Measurements from ENCODE around the gene SLC29A1.

SLC29A1 gene

GRCh38 chr6:44188819-44189218 lies 34.6 kb upstream of the SLC29A1 start:
- no peak overlapping the region for H3K4me2 ChIP-seq (ENCODE audit: insufficient read depth, low read length, poor library complexity, severe bottlenecking)
- H3K79me1 ChIP-seq (ENCODE audit: low read depth, low read length): no peaks in the 10 kb centered on the region
- H4K8ac ChIP-seq (ENCODE audit: low read depth, low read length): no peak overlapping the region
- H3K4me1 ChIP-seq (ENCODE audit: control insufficient read depth in 2 of 2, insufficient read depth in 1 of 2, low read depth in 1 of 2, low read length in 2 of 2): peaks cover 17% of the 10 kb centered on the region in 2 donors
- no peak overlapping the region for H3K14ac ChIP-seq (ENCODE audit: low read length)
- H3K4ac ChIP-seq (ENCODE audit: low read length): no peak overlapping the region
- H4K91ac ChIP-seq (ENCODE audit: low read depth, low read length, poor library complexity): no peak overlapping the region
- H2BK15ac ChIP-seq (ENCODE audit: low read length): no peak overlapping the region
- no peaks in the 10 kb centered on the region for H3K27me3 ChIP-seq (ENCODE audit: control insufficient read depth in 3 of 3, insufficient read depth in 3 of 3, low read depth in 1 of 3, low read length in 3 of 3)
- no peaks in the 10 kb centered on the region for H3K9me3 ChIP-seq (replicated peaks in 1 of 2; ENCODE audit: control insufficient read depth in 2 of 2, insufficient read depth in 1 of 2, low read depth in 1 of 2, low read length in 2 of 2)
- no CpG with 5 or more reads among the region's 2 CpGs for WGBS, 2 donors (ENCODE audit: extremely low coverage in 2 of 2, insufficient read length in 2 of 2, insufficient replicate concordance in 1 of 2)
- no peak overlapping the region for H2BK5ac ChIP-seq (ENCODE audit: low read length)
- H3K36me3 ChIP-seq (replicated peaks in 1 of 2; ENCODE audit: control insufficient read depth in 2 of 2, insufficient read depth in 2 of 2, low read length in 2 of 2): no peaks in the 10 kb centered on the region
- no peak overlapping the region for H2AK5ac ChIP-seq (ENCODE audit: low read depth, low read length)
- no peak overlapping the region for H2AFZ ChIP-seq (ENCODE audit: low read length)
- no peak overlapping the region for H2BK120ac ChIP-seq (ENCODE audit: low read depth, low read length)
- no peak overlapping the region for H3K4me3 ChIP-seq (ENCODE audit: low read length in 2 of 2)
- no peak overlapping the region for H3K18ac ChIP-seq (ENCODE audit: low read length)
- no peak overlapping the region for H3K27ac ChIP-seq (replicated peaks; ENCODE audit: low read length)
- no peak overlapping the region for H3K9ac ChIP-seq (ENCODE audit: low read depth, low read length, poor library complexity)
- H3K23ac ChIP-seq (ENCODE audit: low read depth, low read length, poor library complexity): no peak overlapping the region
- DNase-seq (ENCODE audit: low spot score): no peak
- H2BK12ac ChIP-seq (ENCODE audit: low read length): no peak overlapping the region

GRCh38 chr6:44189257-44189656 lies 34.1 kb upstream of the SLC29A1 start:
- peak overlapping the region; percentile 2 for H2BK5ac ChIP-seq (ENCODE audit: low read length)
- H3K9me3 ChIP-seq (replicated peaks in 1 of 2; ENCODE audit: control insufficient read depth in 2 of 2, insufficient read depth in 1 of 2, low read depth in 1 of 2, low read length in 2 of 2): no peaks in the 10 kb centered on the region
- no peak overlapping the region for H2AK5ac ChIP-seq (ENCODE audit: low read depth, low read length)
- H3K4me2 ChIP-seq (ENCODE audit: insufficient read depth, low read length, poor library complexity, severe bottlenecking): no peak overlapping the region
- H3K4ac ChIP-seq (ENCODE audit: low read length): no peak overlapping the region
- H3K27ac ChIP-seq (replicated peaks; ENCODE audit: low read length): no peak overlapping the region
- no peak overlapping the region for H3K9ac ChIP-seq (ENCODE audit: low read depth, low read length, poor library complexity)
- H3K23ac ChIP-seq (ENCODE audit: low read depth, low read length, poor library complexity): no peak overlapping the region
- no peak overlapping the region for H4K91ac ChIP-seq (ENCODE audit: low read depth, low read length, poor library complexity)
- H3K36me3 ChIP-seq (replicated peaks in 1 of 2; ENCODE audit: control insufficient read depth in 2 of 2, insufficient read depth in 2 of 2, low read length in 2 of 2): no peaks in the 10 kb centered on the region
- no peak overlapping the region for H2BK12ac ChIP-seq (ENCODE audit: low read length)
- no peaks in the 10 kb centered on the region for H3K27me3 ChIP-seq (ENCODE audit: control insufficient read depth in 3 of 3, insufficient read depth in 3 of 3, low read depth in 1 of 3, low read length in 3 of 3)
- no peak overlapping the region for H3K18ac ChIP-seq (ENCODE audit: low read length)
- DNase-seq (ENCODE audit: low spot score): no peak
- H3K79me1 ChIP-seq (ENCODE audit: low read depth, low read length): no peaks in the 10 kb centered on the region
- WGBS, 2 donors (ENCODE audit: extremely low coverage in 2 of 2, insufficient read length in 2 of 2, insufficient replicate concordance in 1 of 2): no CpG with 5 or more reads among the region's 2 CpGs
- H3K4me3 ChIP-seq (ENCODE audit: low read length in 2 of 2): no peak overlapping the region
- H2BK120ac ChIP-seq (ENCODE audit: low read depth, low read length): no peak overlapping the region
- H3K14ac ChIP-seq (ENCODE audit: low read length): no peak overlapping the region
- H2BK15ac ChIP-seq (ENCODE audit: low read length): no peak overlapping the region
- H4K8ac ChIP-seq (ENCODE audit: low read depth, low read length): no peak overlapping the region
- peaks cover 17% of the 10 kb centered on the region in 2 donors for H3K4me1 ChIP-seq (ENCODE audit: control insufficient read depth in 2 of 2, insufficient read depth in 1 of 2, low read depth in 1 of 2, low read length in 2 of 2)
- no peak overlapping the region for H2AFZ ChIP-seq (ENCODE audit: low read length)

- Histone ChIP-seq H3K14ac (ENCODE audit: low read length) (no peak overlapping the region), H4K8ac (ENCODE audit: low read depth, low read length) (no peak overlapping the region), H3K27ac (replicated peaks; ENCODE audit: low read length) (no peak overlapping the region), H2BK5ac (ENCODE audit: low read length) (no peak overlapping the region), H2BK12ac (ENCODE audit: low read length) (no peak overlapping the region), H3K18ac (ENCODE audit: low read length) (no peak overlapping the region), H3K27me3 (ENCODE audit: control insufficient read depth in 3 of 3, insufficient read depth in 3 of 3, low read depth in 1 of 3, low read length in 3 of 3) (no peaks in the 10 kb centered on the region), H3K4me1 (ENCODE audit: control insufficient read depth in 2 of 2, insufficient read depth in 1 of 2, low read depth in 1 of 2, low read length in 2 of 2) (peaks cover 17% of the 10 kb centered on the region in 2 donors), H3K9ac (ENCODE audit: low read depth, low read length, poor library complexity) (no peak overlapping the region), H2BK120ac (ENCODE audit: low read depth, low read length) (no peak overlapping the region), H2BK15ac (ENCODE audit: low read length) (no peak overlapping the region), H3K4ac (ENCODE audit: low read length) (no peak overlapping the region), H2AK5ac (ENCODE audit: low read depth, low read length) (no peak overlapping the region), H3K36me3 (replicated peaks in 1 of 2; ENCODE audit: control insufficient read depth in 2 of 2, insufficient read depth in 2 of 2, low read length in 2 of 2) (no peaks in the 10 kb centered on the region), H4K91ac (ENCODE audit: low read depth, low read length, poor library complexity) (no peak overlapping the region), H3K4me2 (ENCODE audit: insufficient read depth, low read length, poor library complexity, severe bottlenecking) (no peak overlapping the region), H3K9me3 (replicated peaks in 1 of 2; ENCODE audit: control insufficient read depth in 2 of 2, insufficient read depth in 1 of 2, low read depth in 1 of 2, low read length in 2 of 2) (no peaks in the 10 kb centered on the region), H2AFZ (ENCODE audit: low read length) (no peak overlapping the region), H3K79me1 (ENCODE audit: low read depth, low read length) (no peaks in the 10 kb centered on the region), H3K4me3 (ENCODE audit: low read length in 2 of 2) (no peak overlapping the region), H3K23ac (ENCODE audit: low read depth, low read length, poor library complexity) (no peak overlapping the region)
- DNase-seq (ENCODE audit: low spot score): no peak
- no CpG with 5 or more reads among the region's 2 CpGs for WGBS, 2 donors (ENCODE audit: extremely low coverage in 2 of 2, insufficient read length in 2 of 2, insufficient replicate concordance in 1 of 2)
Measured at GRCh38 chr6:44190715-44191114, 32.7 kb upstream of the SLC29A1 start.

GRCh38 chr6:44192428-44193041 lies 30.9 kb upstream of the SLC29A1 start:
- Histone ChIP-seq H3K4me2 (ENCODE audit: insufficient read depth, low read length, poor library complexity, severe bottlenecking) (no peak overlapping the region), H3K36me3 (replicated peaks in 1 of 2; ENCODE audit: control insufficient read depth in 2 of 2, insufficient read depth in 2 of 2, low read length in 2 of 2) (no peaks in the 10 kb centered on the region), H2BK12ac (ENCODE audit: low read length) (no peak overlapping the region), H3K4ac (ENCODE audit: low read length) (no peak overlapping the region), H3K4me3 (ENCODE audit: low read length in 2 of 2) (no peak overlapping the region), H3K9ac (ENCODE audit: low read depth, low read length, poor library complexity) (no peak overlapping the region), H3K79me1 (ENCODE audit: low read depth, low read length) (no peaks in the 10 kb centered on the region), H2BK120ac (ENCODE audit: low read depth, low read length) (no peak overlapping the region), H3K4me1 (ENCODE audit: control insufficient read depth in 2 of 2, insufficient read depth in 1 of 2, low read depth in 1 of 2, low read length in 2 of 2) (peaks cover 6 to 8% of the 10 kb centered on the region in 2 donors), H3K14ac (ENCODE audit: low read length) (no peak overlapping the region), H3K18ac (ENCODE audit: low read length) (no peak overlapping the region), H4K8ac (ENCODE audit: low read depth, low read length) (no peak overlapping the region), H2BK15ac (ENCODE audit: low read length) (peak overlapping the region; percentile 66), H3K27me3 (ENCODE audit: control insufficient read depth in 3 of 3, insufficient read depth in 3 of 3, low read depth in 1 of 3, low read length in 3 of 3) (no peaks in the 10 kb centered on the region), H2BK5ac (ENCODE audit: low read length) (no peak overlapping the region), H4K91ac (ENCODE audit: low read depth, low read length, poor library complexity) (no peak overlapping the region), H3K9me3 (replicated peaks in 1 of 2; ENCODE audit: control insufficient read depth in 2 of 2, insufficient read depth in 1 of 2, low read depth in 1 of 2, low read length in 2 of 2) (no peaks in the 10 kb centered on the region), H3K27ac (replicated peaks; ENCODE audit: low read length) (no peak overlapping the region), H2AK5ac (ENCODE audit: low read depth, low read length) (no peak overlapping the region), H2AFZ (ENCODE audit: low read length) (peak overlapping the region; percentile 91), H3K23ac (ENCODE audit: low read depth, low read length, poor library complexity) (no peak overlapping the region)
- no CpG with 5 or more reads among the region's 10 CpGs for WGBS, 2 donors (ENCODE audit: extremely low coverage in 2 of 2, insufficient read length in 2 of 2, insufficient replicate concordance in 1 of 2)
- DNase-seq (ENCODE audit: low spot score): no peak

All from neuronal stem cell (in vitro differentiated cells).